Measurements from ENCODE around the gene LHFPL2. TPM values are rescaled to one million over a fixed set of nuclear protein-coding genes. Genes with fewer than 3 reads are reported as not detected.

LHFPL2 gene
- total and polyA plus RNA-seq, 9 of the 15 experiments (the other 6 are each of a cell fraction or from before 2014, with no cell fraction given): 1.0 to 6.6 (median 4.6) TPM

DNA sequence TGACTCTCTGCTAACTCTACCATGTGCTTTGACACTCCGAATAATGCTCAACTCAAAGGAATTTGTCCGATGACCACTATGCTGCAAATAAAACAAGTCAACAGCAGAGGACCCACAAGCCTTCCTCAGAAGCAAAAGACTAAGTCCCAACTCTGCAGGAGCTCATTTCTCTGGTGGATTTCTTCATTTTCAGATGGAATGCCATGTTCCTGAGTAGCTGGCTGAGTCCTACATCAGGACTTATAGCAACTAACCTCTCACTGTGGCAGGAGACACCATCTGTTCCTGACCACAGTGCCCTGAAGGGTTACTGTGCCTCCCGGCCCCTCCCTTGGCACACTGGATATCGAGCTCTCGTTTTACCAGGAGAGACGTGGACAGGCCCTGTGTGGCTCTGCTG lies 20.8 kb downstream of the LHFPL2 start:
- Histone ChIP-seq H3K36me3 (ENCODE audit: control insufficient read depth, insufficient read depth, low read length) (no peaks in the 10 kb centered on the region; the same call in 2 of the 3 replicates), H3K4me2 (ENCODE audit: insufficient read depth, low read length) (no peak overlapping the region), H3K27me3 (ENCODE audit: control insufficient read depth in 2 of 2, insufficient read depth in 2 of 2, low read length in 2 of 2) (no peaks in the 10 kb centered on the region), H3K79me2 (ENCODE audit: control insufficient read depth, insufficient read depth, low read length) (no peaks in the 10 kb centered on the region), H3K4me3 (no peak overlapping the region), H4K20me1 (replicated peaks; ENCODE audit: control insufficient read depth, insufficient read depth, low read length) (no peaks in the 10 kb centered on the region), H3K9me1 (ENCODE audit: control insufficient read depth, insufficient read depth, low read length) (no peaks in the 10 kb centered on the region), H3K9me3 (replicated peaks; ENCODE audit: control insufficient read depth, insufficient read depth, low read depth, low read length) (peaks cover 5% of the 10 kb centered on the region; the same call in 1 of the 2 replicates), H3K27ac (ENCODE audit: extremely low read depth, low read depth, low read length) (no peak overlapping the region), H3K4me1 (replicated peaks in 1 of 2; ENCODE audit: control insufficient read depth in 2 of 2, insufficient read depth in 2 of 2, low read length in 2 of 2) (no peaks in the 10 kb centered on the region), H2AFZ (ENCODE audit: low read depth, low read length) (no peak overlapping the region), H3K9ac (ENCODE audit: insufficient read depth in 1 of 2, low read depth in 2 of 2, low read length in 2 of 2) (no peak overlapping the region)
- BruUV-seq (replicated peaks): no TSS peak
- intact Hi-C loops (cut with micrococcal nuclease) (loop anchor here (2.0 to 5.0 kb wide), 2 partner anchors 89 to 155 kb away; no protein-coding TSS in a partner anchor), in situ Hi-C loops (cut with MboI) (no loop called here)
- CTCF ChIA-PET (ENCODE audit: low intra/inter-chr PET ratio): interaction anchor here (0.7 to 2.3 kb wide), 3 partner anchors 87 to 155 kb away, joined by 3 to 14 read pairs (median 4); no protein-coding TSS in a partner anchor
- ATAC-seq (no peak), FAIRE-seq (no peak), DNase-seq (ENCODE audit: extremely low read depth in 1 of 4, low spot score in 3 of 4) (no peak)
- POLR2A ChIA-PET: interaction anchor here (0.7 to 1.1 kb wide), 2 partner anchors 14 to 20 kb away, joined by 3 read pairs; no protein-coding TSS in a partner anchor
- WGBS (ENCODE audit: insufficient coverage, low coverage, missing lambda C conversion rate): 30% methylated on average over 6 of the region's 6 CpGs
- TF ChIP-seq SNAPC5 (CRISPR knock-in tag; IDR thresholded peaks at IDR 0.05) (no peak), ZNF592 (IDR thresholded peaks at IDR 0.05) (no peak), ZNF518B (CRISPR knock-in tag; IDR thresholded peaks at IDR 0.05) (no peak), CHD4 (IDR thresholded peaks at IDR 0.05; ENCODE audit: insufficient read depth, insufficient replicate concordance, low read depth, low read length, poor library complexity, severe bottlenecking) (no peak), ZNF165 (CRISPR knock-in tag; IDR thresholded peaks at IDR 0.05; ENCODE audit: borderline replicate concordance) (no peak), COPS2 (conservative IDR thresholded peaks at IDR 0.05) (no peak), ZNF57 (CRISPR knock-in tag; IDR thresholded peaks at IDR 0.05) (no peak), NCOA1 (IDR thresholded peaks at IDR 0.05; ENCODE audit: low read depth) (no peak), ZKSCAN1 (IDR thresholded peaks at IDR 0.05; ENCODE audit: low read depth, low read length) (no peak), HEY1 (CRISPR knock-in tag; IDR thresholded peaks at IDR 0.05; ENCODE audit: borderline replicate concordance) (no peak), KAT8 (IDR thresholded peaks at IDR 0.05; ENCODE audit: low read depth) (no peak), CLOCK (CRISPR knock-in tag; IDR thresholded peaks at IDR 0.05; ENCODE audit: borderline replicate concordance) (no peak)

Measured in K562 (cell line).